Measurements from ENCODE around the gene RGS7.
"Not testable (repeated sequence)": the region's sequence is repeated elsewhere in the genome, so short reads cannot be mapped to it uniquely, and the experiment has no call there.

Gene RGS7

DNA sequence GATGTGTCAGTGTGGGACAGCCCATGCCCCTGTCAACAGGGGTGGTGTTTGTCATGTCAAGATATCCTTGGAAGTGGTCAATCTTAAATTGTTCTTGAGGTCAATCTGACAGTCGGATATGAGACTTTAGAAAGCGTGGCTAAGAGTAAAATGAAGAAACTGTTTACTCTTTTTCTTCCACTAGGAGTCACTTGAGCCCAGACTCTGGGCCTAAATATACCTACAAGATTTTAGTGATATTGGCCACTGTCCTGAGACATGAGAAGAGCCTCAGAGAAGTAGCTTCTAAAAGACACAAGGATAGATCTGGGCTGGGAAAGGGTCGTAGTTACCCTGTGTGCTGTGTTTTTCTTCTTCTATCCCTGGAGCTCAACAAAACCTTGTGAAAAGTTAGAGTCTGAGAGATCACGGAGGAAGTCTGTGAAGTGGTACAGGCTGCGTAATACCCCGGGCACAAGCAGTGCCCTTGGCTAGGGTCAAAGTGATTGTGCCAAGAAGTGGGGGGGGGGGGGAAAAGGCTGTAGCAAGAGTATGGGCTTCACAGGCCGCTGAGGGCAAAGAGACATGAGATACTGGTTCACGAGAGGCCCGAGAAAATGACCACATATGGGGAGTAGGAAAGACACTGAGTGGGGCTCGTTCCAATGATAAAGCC lies 389.8 kb downstream of the RGS7 start:
- DNase-seq = no peak

DNA sequence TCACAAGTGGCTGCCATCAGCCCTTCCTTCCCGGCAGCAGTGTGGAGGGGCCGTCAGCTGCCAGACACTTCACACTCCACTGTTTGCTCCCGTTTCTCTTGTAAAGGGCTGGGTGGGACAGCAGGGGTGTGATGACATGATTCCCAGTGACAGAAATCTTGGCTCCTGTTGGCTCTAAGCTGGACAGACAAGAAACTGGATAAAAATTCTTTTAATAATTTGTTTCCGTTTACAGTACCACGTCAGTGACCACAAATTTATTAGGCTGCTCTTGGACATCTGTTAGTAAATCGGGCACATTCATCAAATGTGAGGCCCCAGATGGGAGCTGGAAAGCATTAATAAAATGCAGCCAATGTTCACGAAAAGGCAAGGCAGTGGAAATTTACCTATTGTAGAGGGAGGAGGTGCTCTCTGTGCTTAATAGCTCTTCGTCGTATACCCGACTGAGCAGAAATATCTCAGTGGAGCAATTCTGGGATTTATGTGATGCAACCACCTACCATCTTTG lies 391.4 kb downstream of the RGS7 start:
- no peak for DNase-seq

DNA sequence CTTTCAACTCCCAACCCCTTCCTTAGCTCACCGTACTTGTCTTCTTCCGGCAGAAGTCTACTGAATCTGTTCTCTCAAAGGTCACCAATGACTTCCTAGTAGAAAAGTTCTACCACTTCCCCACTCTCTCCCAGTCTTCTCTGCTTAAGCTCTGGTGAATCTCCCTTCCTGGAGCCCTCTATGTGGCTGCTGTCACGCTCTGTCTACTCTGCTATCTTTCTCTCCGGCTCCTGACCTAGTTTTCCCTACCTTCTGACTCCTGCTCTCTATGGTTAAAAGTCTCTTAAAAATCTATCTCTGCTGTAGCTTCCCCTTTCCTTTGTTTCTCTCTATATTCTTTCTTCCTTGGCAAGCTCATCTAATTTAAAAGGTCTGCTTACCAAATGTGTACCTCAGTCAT lies 394.9 kb downstream of the RGS7 start:
- no peak for DNase-seq

DNA sequence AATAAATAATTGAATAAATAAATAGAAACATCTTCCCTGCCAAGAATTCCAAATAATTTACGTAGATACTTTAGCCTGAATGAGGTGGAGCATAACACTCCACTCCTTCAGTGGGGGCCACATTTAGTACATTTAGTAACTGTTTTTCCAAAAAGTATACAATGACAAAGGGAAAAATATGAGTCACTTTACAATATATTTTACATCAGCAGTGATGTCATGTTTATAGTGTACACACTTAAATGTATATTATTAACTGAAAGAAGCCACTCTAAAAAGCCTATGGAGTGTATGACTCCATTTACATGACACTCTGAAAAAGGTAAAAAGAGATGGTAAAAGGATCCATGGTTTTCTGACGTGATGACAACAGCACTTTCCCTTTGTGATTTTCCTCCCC lies 400.6 kb downstream of the RGS7 start:
- no peak for DNase-seq

DNA sequence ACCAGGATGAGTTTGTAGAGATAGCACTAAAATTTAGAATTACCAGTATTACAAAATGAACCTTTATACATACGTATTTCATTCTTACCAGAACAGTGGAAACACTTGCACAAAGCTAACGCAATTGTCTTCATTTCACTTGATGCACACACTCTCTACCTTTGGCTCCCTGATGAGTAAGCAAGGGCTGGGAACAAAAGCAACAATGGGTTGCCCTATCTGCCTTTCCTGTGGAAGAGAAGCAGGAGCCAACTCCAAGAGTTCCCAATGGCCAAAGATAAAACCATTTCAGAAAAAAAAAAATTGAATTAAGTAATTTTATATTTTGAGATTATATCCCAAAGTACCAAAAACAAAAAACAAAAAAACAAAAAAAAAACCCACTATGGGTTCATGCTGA lies 401.0 kb downstream of the RGS7 start:
- no peak for DNase-seq

DNA sequence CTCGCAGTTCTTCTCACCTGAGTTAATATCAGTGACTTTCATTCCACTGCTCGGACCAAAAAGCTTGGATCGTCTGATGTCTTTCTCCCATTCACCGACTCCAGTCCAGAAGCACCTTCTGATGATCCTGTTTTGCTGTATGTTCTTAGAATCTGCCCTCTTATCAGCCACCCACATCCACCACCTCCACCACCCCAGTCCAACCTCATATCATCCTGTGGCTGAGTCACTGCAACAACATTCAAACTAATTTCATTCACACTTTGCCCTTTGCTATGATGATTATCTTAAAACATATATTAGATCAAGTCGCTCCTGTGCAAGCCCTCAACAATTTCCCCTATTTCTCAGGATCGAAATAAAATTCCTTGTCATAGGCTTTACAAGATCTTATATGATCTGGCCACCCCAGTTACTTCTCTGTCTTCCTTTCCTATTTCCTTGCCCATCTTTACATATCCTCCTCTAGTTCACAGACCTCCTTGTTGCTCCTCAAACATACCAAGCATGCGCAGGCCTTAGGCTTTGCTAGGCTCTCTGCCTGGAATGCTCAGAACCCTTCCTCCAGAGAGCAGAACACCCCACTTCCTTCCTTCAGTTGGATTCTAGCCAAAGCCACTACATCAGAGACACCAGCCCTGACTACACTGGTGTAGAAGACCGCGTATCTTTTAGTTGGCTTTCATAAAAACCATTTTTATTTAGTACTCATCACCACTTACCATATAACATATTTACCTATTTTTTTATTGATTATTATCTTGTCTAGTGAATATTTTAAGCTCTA lies 409.4 kb downstream of the RGS7 start:
- no peak for DNase-seq

DNA sequence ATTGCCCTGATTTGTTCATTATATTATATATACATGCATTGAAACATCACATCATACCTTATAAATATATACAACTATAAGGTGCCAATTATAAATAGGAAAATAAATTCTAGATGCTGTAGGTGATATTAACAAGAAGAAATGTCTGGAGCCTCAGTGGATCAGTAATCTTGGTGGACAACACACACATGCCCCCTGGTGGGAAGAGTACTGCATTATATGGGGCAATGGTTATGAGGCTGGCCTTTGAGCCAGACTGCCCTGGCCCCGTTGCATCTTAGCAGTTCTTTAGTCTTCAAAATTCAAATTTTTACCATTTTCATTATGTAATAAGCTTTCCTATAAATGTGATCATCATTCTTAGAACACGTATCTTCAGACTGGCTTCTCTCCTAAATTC lies 410.1 kb downstream of the RGS7 start:
- no peak for DNase-seq

DNA sequence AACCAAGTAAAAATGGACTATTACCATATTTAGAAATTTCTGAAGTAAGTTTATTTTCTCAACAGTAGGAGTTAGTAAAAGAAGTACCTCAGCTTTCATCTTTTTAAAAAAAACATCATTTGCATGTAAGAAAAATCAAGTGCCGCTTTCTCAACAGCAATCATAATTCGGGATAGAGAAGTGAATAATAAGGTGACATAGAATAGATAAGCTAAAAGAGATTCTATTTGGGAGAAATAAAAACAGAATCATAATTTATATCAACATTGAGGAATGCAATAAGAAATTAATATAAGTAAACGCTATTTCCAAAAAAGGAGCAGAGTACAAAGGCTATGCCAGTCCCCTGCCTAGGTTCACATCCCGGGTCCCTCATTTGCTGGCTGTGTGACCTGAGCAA lies 414.1 kb downstream of the RGS7 start:
- DNase-seq = no peak

DNA sequence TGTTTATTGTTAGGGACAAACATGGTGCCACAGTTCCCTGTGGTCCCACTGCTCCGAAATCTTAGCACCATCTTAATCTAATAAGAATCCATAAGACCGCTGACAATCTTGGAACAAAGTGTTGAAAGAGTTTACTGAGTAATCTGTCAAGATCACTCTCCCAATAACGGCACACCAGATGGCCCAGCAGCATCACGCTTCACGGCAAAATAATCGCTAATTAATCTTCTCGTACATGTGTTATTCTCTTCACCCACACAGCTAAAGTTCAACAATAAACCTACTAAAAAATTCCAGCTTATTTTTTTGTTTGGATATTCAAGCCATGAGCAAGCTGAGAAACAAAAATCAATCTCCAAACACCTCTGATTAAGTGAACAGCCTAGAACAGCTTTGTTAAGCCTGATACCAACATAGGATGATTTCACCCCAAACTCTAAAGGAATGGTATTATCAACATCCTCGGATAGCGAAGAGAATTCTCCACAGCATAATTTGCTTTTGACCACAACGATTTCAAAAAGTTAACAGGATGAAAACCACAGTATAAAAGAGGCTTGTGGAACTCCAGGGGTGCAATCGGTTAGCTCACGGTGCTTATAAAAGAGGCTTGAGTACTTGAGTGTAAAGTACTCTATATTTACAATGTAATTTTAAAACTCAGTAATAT lies 415.2 kb downstream of the RGS7 start:
- no peak for DNase-seq

DNA sequence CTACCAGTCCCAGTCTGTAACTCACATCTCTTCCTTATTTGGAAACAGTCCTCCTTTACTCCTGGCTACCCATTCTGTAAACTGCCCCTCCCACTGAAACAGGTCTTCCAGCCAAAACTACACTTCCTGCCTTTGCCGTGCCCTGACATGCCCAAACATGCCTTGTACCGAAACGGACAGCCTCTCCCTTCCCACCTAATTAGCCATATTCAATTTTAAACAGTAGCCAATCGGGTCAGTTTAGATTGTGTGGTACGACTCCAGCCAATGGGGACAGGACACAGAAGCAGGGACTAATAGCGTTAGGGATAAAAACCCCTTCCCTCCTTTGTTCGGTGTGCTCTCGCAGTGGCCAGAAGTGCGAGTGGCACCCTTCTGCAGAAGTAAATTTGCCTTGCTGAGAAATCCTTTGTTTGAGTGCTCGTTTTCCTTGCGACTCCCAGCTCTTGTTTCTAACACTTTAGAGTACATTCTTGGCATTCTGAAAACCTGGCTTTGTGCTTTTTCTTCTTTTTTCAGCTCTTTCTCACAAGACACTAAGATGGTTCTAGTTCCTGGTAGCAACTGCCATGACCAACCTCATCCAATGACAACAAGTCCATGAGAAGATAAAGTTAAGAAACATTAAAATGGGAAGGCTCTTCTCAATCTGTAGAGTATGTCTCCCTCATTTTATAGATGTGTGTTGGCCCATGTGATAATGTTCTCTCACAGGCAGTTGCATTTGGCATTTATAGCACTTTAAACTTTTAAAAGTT lies 419.9 kb downstream of the RGS7 start:
- DNase-seq = no peak

DNA sequence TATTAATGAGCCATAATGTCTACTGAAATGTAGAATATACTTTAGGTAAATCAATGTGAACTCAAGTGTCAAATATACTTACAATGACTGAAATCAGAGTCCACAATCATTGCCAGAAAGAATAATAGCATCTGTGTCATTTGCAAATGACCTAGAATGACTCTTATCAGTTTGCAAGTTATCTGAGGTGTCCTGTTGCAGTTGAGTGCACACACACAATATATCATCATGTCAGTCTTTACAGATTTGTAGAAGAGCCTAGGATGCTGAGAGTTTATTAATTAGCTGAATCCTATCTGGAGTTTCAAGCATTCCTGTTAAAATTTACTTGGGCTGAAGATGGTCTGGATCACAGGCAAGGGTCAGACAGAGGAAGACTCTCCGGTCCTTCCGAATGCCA lies 421.1 kb downstream of the RGS7 start:
- no peak for DNase-seq

DNA sequence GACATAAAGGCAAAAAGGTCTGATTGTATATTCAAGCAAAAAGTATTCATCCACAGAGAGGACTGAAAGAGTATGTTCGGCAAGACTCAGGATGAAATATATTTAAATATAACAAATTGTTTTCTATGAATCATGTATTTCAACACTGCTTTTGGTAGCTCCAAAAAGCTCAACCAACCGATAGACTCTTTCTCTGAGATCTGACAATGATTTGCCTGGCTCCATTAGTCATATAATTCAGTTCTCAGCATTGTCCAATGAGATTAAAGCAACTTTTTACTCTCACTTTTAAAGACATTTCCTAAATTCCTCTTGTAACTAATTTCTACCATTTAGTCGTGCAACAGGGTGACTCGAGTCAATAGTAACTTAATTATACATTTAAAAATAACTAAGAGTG lies 426.0 kb downstream of the RGS7 start:
- no peak for DNase-seq

DNA sequence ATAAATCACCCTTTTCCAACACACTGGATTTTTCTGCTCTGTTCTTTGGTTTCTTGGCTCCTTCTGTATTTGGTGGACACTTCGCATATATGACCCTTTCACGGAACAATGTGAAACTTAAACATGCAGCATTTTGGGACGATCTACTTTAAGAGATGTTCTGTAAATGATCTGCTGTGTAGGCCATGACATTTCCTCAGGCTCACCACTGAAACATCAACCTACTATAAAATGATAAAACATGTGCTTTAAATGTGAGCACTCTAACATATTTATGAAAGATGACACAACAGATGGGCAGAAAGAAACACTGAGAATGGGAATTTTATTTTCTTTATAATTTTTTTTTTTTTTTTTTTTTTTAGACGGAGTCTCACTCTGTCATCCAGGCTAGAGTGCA lies 428.7 kb downstream of the RGS7 start:
- DNase-seq = no peak

DNA sequence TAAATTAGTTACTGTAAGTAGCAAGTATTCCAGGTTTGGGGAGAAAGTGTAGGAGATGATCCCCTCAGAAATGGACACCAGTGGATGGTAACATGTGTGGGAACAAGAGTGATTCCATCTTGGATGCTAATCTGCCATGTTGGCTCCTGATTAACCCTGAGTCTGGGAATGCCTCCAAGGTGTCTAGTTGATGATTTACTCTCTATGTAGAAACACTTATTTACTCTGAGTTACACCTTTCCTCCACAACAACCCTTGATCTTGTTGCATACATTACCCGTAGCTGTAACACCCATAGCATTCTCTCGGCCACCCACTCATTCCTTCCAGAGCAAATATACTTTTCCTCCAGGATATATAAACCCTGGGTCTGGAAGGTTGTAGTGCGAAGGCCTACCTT lies 429.2 kb downstream of the RGS7 start:
- DNase-seq = no peak

DNA sequence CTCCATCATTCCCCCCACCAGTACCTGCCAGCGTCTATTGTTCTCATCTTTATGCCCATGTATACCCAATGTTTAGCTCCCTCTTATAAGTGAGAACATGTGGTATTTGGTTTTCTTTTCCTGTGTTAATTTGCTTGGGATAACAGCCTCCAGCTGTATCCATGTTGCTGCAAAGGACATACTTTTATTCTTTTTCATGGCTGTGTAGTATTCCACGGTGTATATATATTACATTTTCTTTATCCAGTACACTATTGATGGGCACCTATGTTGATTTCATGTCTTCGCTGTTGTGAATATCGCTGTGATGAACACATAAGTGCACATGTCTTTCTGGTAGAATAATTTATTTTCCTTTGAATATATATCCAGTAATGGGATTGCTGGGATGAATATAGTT lies 431.7 kb downstream of the RGS7 start:
- DNase-seq = no peak

DNA sequence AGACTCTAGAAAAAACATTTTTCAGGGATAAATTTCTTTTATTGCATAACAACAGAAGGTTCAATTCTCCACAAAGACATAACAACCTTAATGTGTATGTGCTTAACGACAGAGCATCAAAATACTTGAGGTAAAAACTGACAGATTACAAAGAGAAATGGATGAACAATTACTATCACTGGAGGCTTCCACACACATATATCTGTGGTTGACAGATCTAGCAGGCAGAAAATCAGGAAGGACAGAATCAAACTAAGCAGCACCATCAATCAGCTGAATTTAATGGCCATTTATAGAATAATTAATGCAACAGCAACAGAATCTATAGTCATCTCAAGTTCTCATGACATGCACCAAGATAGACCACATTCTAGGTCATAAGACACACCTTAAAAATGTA lies 439.0 kb downstream of the RGS7 start:
- DNase-seq = no peak

DNA sequence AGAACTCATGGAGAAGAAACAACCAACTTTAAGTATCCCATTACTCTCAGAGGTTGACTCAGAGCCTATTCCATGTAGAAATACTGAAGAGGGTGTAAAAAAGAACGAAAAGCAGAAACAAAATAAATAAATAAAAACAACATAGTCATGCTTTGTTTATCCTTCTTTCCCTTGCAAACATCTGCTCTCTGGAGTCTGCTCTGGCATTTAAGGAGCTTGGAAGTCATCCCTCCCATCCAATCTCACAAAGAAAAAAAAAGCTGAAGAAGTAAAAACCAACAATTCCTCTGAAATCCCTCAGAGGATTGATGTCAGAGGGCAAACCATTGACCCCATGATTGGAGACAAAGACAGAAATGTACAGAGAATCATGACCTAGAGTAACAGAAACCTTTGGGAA lies 442.5 kb downstream of the RGS7 start:
- DNase-seq = no peak

DNA sequence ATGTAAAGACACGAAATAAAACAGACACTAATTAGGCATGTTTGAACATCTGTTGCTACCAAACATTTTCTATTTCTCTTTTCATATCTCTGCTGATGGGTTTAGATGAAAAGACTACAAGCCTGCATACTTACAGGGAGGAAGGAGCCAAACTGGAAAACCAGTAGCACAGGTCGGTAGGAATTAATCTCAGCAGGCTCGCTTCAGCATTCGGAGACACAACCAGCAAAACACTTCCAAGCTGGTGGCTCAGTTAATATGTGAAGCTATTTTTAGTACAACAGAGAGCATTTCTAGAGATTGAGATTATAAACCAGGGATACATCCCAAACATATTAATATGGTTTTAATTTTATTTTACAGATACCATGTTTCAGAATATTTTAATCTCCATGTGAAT lies 444.2 kb downstream of the RGS7 start:
- DNase-seq = no peak

DNA sequence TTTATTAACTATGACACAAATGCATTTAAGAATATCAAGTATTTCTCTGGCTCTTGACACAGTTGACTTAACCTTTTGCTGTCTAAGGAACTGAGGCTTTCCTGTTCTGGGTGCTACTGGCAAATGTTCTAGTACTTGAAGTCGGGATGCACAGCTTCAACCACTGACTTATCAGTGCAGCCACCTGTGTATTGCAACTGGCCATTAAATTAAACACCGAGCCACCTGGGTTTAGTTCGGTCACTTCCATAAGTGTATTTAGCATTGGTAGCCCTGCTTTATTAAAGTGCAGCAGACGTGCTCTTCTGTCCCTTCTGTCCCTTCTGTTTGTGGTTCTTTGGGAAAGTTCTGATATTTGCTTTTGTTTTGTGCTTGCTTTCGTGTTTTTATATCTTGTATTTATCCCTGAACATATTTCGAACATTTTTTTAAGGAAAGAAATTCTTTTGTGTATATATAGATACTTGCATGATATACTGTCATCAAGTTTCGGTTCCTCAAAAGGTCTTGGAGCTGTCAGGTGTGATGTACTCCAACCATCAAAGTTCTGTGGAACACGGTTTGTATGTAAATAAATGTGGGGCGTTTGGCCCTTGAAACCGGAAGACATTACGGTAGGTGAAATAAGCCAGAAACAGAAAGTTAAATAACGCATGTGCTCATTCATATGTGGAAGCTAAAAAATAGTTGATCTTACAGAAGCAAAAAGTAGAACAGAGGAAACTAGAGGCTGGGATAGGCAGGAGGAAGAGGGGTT lies 447.1 kb downstream of the RGS7 start:
- DNase-seq = no peak

DNA sequence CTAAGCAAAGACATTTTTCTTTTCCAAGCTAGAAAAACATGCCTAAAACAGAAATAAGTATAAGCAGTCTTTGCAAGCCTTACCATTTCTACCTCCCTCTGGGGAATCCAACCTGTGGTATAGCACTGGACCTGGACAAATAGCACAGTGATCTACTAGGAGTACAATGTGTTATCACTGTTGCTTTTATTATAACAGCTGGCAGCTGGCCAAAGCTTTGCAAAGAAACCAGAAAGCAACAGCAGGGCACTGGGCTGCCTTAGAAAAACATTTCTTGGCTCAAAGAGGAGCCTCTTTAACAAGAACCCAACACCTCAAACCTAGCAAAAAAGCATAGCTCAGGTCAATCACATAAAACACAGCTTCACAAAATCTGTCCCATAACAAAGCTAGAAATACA lies 450.5 kb downstream of the RGS7 start:
- DNase-seq = no peak

DNA sequence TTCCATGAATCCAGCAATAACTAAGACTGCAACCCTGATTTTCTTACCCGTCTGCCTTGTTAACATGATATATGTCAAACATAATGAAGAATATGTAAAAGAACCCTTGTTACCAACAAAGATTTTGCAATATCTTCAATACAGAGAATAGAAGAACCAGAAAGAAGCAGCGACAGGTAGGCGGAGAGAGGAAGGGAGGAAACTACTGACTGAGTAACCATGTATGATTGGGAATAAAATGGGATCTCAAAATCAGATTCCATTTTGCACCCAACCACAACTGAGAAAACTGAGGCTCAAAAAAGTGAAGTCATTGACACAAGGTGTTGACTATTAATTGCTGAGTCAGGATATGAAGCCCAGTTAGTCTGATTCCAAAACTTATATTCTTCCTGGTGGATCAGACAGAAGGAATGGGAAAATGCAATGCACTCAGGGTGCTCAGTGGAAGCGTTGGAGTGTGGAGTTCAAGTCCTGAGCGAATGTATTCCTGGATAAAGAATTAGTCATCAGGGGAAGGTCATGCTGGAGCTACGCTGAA lies 451.7 kb downstream of the RGS7 start:
- DNase-seq = no peak

DNA sequence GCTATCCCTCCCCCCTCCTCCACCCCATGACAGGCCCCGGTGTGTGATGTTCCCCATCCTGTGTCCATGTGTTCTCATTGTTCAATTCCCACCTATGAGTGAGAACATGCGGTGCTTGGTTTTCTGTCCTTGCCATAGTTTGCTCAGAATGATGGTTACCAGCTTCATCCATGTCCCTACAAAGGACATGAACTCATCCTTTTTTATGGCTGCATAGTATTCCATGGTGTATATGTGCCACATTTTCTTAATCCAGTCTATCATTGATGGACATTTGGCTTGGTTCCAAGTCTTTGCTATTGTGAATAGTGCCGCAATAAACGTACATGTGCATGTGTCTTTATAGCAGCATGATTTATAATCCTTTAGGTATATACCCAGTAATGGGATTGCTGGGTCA lies 461.6 kb downstream of the RGS7 start:
- not testable (repeated sequence) for DNase-seq

DNA sequence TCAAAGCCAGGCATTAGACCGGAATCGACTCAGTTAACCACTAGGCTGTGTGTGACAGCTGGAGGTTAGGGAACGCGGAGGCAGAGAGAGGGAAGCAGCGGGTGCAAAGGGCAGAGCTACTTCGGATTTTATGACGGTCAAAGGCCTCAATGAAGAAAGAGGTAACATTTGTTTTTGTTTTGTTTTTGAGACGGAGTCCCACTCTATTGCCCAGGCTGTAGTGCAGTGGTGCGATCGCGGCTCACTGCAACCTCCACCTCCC lies 468.3 kb downstream of the RGS7 start:
- DNase-seq = no peak
